K562 (cell line): ENCODE data around the gene PRKCE. TPM values are rescaled to one million over a fixed set of nuclear protein-coding genes. Genes with fewer than 3 reads are reported as not detected.

ENCODE experiments used
- ATAC-seq: fragments of 200-7000 bp; cut with Tn5 transposase; 3 replicates; pipeline ENCODE4 v1.9.1; 2020; ENCODE audit warnings: moderate library complexity
- BruUV-seq: library from RNA; stranded (reverse); fragments of 400-500 nt; replicated peaks from 2 replicates; lab custom pipeline; 2021; lab: Mats Ljungman, UMichigan
- CTCF ChIA-PET: fragments of 300-600 bp; formaldehyde crosslinking; extraction: SDS; loops from one replicate; lab custom pipeline; 2021; ENCODE audit warnings: low intra/inter-chr PET ratio; lab: Yijun Ruan, JAX
- POLR2A ChIA-PET: fragments of 300-600, 350-650 bp; sonication (Branson Sonifier 250); formaldehyde crosslinking; extraction: SDS; loops from one replicate; lab custom pipeline; 2021; ENCODE audit warnings: antibody characterized with exemption, inconsistent platforms; lab: Yijun Ruan, JAX
- DNase-seq, 4 experiments: peaks; one replicate each; pipeline versions ENCODE4 v3.0.0 to v3.0.0-alpha.2; 2011 to 2018; ENCODE audit warnings: low spot score in 3 of 4, mixed read lengths in 3 of 4; ENCODE audit errors: extremely low read depth in 1 of 4
- FAIRE-seq: peaks from 2 replicates; lab custom pipeline; 2011; peaks lifted over from hg19 to GRCh38; lab: Jason Lieb, UNC
- H2AFZ ChIP-seq: 2 replicates; pipeline ENCODE4 v1.6.0; 2011; ENCODE audit warnings: low read depth, low read length, control low read depth, inconsistent platforms
- H3K27ac ChIP-seq: fragments of 200-600 bp; 3 replicates; pipeline ENCODE4 v1.8.0; 2011; ENCODE audit warnings: low read depth, mild to moderate bottlenecking, control low read depth, inconsistent platforms, low read length, moderate library complexity, mixed read lengths; ENCODE audit errors: extremely low read depth
- H3K27me3 ChIP-seq, 2 experiments: fragments of 300-600 bp in 1 of 2; 2 replicates in 1 of 2; 3 replicates in 1 of 2; pipeline versions ENCODE4 v1.6.0 to v1.8.0; 2011; ENCODE audit warnings: inconsistent platforms in 2 of 2, low read length in 2 of 2, mild to moderate bottlenecking in 1 of 2, mixed read lengths in 1 of 2, moderate library complexity in 1 of 2; ENCODE audit not compliant: control insufficient read depth in 2 of 2, insufficient read depth in 2 of 2
- H3K36me3 ChIP-seq: fragments of 300-600 bp; 3 replicates; pipeline ENCODE4 v1.8.0; 2011; ENCODE audit warnings: mild to moderate bottlenecking, low read length, inconsistent platforms; ENCODE audit not compliant: control insufficient read depth, insufficient read depth
- H3K4me1 ChIP-seq, 2 experiments: fragments of 200-600 bp in 1 of 2; replicated peaks in 1 of 2; 2 replicates in 1 of 2; 3 replicates in 1 of 2; pipeline versions ENCODE4 v1.5.1 to v1.8.0; 2011; ENCODE audit warnings: inconsistent platforms in 2 of 2, low read length in 2 of 2, mild to moderate bottlenecking in 1 of 2, mixed read lengths in 1 of 2, moderate library complexity in 1 of 2; ENCODE audit not compliant: control insufficient read depth in 2 of 2, insufficient read depth in 2 of 2
- H3K4me2 ChIP-seq: 2 replicates; pipeline ENCODE4 v1.6.1; 2011; ENCODE audit warnings: low read length, control low read depth, inconsistent platforms, mixed read lengths; ENCODE audit not compliant: insufficient read depth
- H3K4me3 ChIP-seq: fragments of 200-600 bp; sonication (generic), shearing (Covaris generic); 2 replicates; pipeline ENCODE4 v1.5.1; 2016; ENCODE audit warnings: control low read depth, inconsistent platforms
- H3K79me2 ChIP-seq: fragments of 200-600 bp; 3 replicates; pipeline ENCODE4 v1.8.0; 2011; ENCODE audit warnings: low read length, inconsistent platforms; ENCODE audit not compliant: control insufficient read depth, insufficient read depth
- H3K9ac ChIP-seq, 2 experiments: 2 replicates each; pipeline versions ENCODE4 v1.6.0 to v1.6.1; 2011; ENCODE audit warnings: low read depth in 2 of 2, low read length in 2 of 2, control low read depth in 1 of 2, inconsistent platforms in 1 of 2, mild to moderate bottlenecking in 1 of 2, mixed read lengths in 1 of 2; ENCODE audit not compliant: insufficient read depth in 1 of 2
- H3K9me1 ChIP-seq: one replicate; pipeline ENCODE4 v1.6.0; 2011; ENCODE audit warnings: inconsistent platforms, mild to moderate bottlenecking, low read length, moderate library complexity; ENCODE audit not compliant: control insufficient read depth, insufficient read depth
- H3K9me3 ChIP-seq: replicated peaks from 2 replicates; pipeline ENCODE4 v1.5.1; 2011; ENCODE audit warnings: low read depth, low read length, inconsistent platforms; ENCODE audit not compliant: control insufficient read depth, insufficient read depth
- H4K20me1 ChIP-seq: replicated peaks from 2 replicates; pipeline ENCODE4 v1.6.1; 2011; ENCODE audit warnings: low read length, inconsistent platforms, mixed read lengths; ENCODE audit not compliant: control insufficient read depth, insufficient read depth
- EHMT2 ChIP-seq: fragments of 450-650 bp; IDR thresholded peaks from 2 replicates; pipeline ENCODE4 v1.6.1; 2018; ENCODE audit warnings: antibody characterized with exemption
- ELF2 ChIP-seq: fragments of 250-450 bp; sonication (Bioruptor Pico); IDR thresholded peaks from 2 replicates; pipeline ENCODE4 v1.5.0; 2021; ENCODE audit warnings: mild to moderate bottlenecking
- HOMEZ ChIP-seq: fragments of 250-450 bp; sonication (Bioruptor Pico); IDR thresholded peaks from 2 replicates; pipeline ENCODE4 v1.4.0; 2020; ENCODE audit warnings: mild to moderate bottlenecking, moderate library complexity
- IFI16 ChIP-seq: fragments of 250-450 bp; sonication (Bioruptor Pico); IDR thresholded peaks from 2 replicates; pipeline ENCODE4 v2.1.2; 2022; ENCODE audit warnings: mild to moderate bottlenecking, inconsistent platforms
- MAFK ChIP-seq: IDR thresholded peaks from 2 replicates; pipeline ENCODE4 v1.6.1; 2011; ENCODE audit warnings: low read length, improper control_type of control experiment
- MEF2A ChIP-seq: IDR thresholded peaks from 2 replicates; pipeline ENCODE4 v1.6.1; 2011; ENCODE audit warnings: low read depth, mild to moderate bottlenecking, low read length, moderate library complexity; ENCODE audit not compliant: control insufficient read depth
- PHB2 ChIP-seq: fragments of 450-650 bp; IDR thresholded peaks from 2 replicates; pipeline ENCODE4 v1.6.1; 2017; ENCODE audit warnings: low read depth
- POLR3G ChIP-seq: IDR thresholded peaks from 2 replicates; pipeline ENCODE4 v1.6.1; 2011; ENCODE audit not compliant: insufficient read length, insufficient replicate concordance; ENCODE audit errors: extremely low read depth
- USF2 ChIP-seq: sonication (generic); formaldehyde crosslinking; IDR thresholded peaks from 2 replicates; pipeline ENCODE4 v1.5.0; 2020; ENCODE audit warnings: missing genetic modification reagents
- ZNF3 ChIP-seq: fragments of 250-450 bp; sonication (Bioruptor Pico); IDR thresholded peaks from 2 replicates; pipeline ENCODE4 v1.5.0; 2021; ENCODE audit warnings: mild to moderate bottlenecking, moderate library complexity
- WGBS: fragments of 100-300 bp; shearing (Covaris generic); methylation state at CpG from one replicate; pipeline ENCODE4 v1.1.6; 2016; ENCODE audit warnings: low coverage, mixed read lengths; ENCODE audit not compliant: insufficient coverage; ENCODE audit errors: missing lambda C conversion rate; 5-methylcytosine and 5-hydroxymethylcytosine counted together
- in situ Hi-C: fragments of 300-500 bp; cut with MboI; formaldehyde crosslinking; loops from 4 replicates; pipeline ENCODE4 v1.15.0; 2018; ENCODE audit warnings: inconsistent platforms, mixed read lengths
- intact Hi-C: fragments of 100-400 bp; cut with micrococcal nuclease; formaldehyde crosslinking; loops from 2 replicates; pipeline ENCODE4 v1.14.2; 2022
- polyA plus RNA-seq, 8 experiments: library from polyadenylated mRNA; depleted of rRNA in 4 of 8; stranded (reverse) in 5 of 8; unstranded in 3 of 8; fragments of >200 nt; fragmentation: Nextera tagmentation in 2 of 8; fragmentation: Illumina TruSeq in 1 of 8; extraction: Ambion mirVana in 2 of 8; extraction: Trizol in 1 of 8; gene quantifications; 2 replicates each; pipeline versions ENCODE4 v1.2.1 to v1.2.3, GENCODE V29; 2011 to 2014; ENCODE audit warnings: inconsistent platforms in 1 of 8, missing spikeins in 1 of 8
- total RNA-seq, 7 experiments: library from RNA; depleted of rRNA in 6 of 7; stranded (reverse); fragments of >200 nt in 6 of 7; fragmentation: Illumina TruSeq in 2 of 7; extraction: Trizol in 2 of 7; gene quantifications; 2 replicates each; pipeline versions ENCODE4 v1.2.1 to v1.2.3, GENCODE V29; 2011 to 2021; ENCODE audit warnings: low replicate concordance in 1 of 7

Gene PRKCE
- total and polyA plus RNA-seq, 9 of the 15 experiments (the other 6 are each of a cell fraction or from before 2014, with no cell fraction given), result 0.06 to 1.0 (median 0.22) TPM; not detected in 1

GRCh38 chr2:46167924-46168323 is 516.4 kb downstream of the PRKCE start:
- POLR2A ChIA-PET, result interaction anchor here (0.5 kb wide), 1 partner anchor 109 kb away, joined by 3 read pairs; no protein-coding TSS in a partner anchor
- no peaks in the 10 kb centered on the region for H3K9me1 ChIP-seq

GRCh38 chr2:46169467-46169866 is 518.0 kb downstream of the PRKCE start:
- no peak for ATAC-seq
- no peaks in the 10 kb centered on the region for H3K79me2 ChIP-seq
- intact Hi-C loops, result no loop called here

More at GRCh38 chr2:46167924-46168323, 516.4 kb downstream of the PRKCE start:
- Histone ChIP-seq H3K36me3 (no peaks in the 10 kb centered on the region), H4K20me1 (no peaks in the 10 kb centered on the region; the same call in none of the 2 replicates)
- no peak for ATAC-seq
- FAIRE-seq, result no peak
- no TSS peak for BruUV-seq
- TF ChIP-seq EHMT2 (no peak), USF2 (CRISPR knock-in tag) (no peak)
- TF ChIP-seq, all 486 proteins: peak for 0
- no peak for DNase-seq
- H3K4me3 ChIP-seq, result no peak overlapping the region
- intact Hi-C loops, result no loop called here
- in situ Hi-C loops, result no loop called here
- no peak overlapping the region for H3K27ac ChIP-seq
- H3K9me3 ChIP-seq, result no peaks in the 10 kb centered on the region
- WGBS, result 7% methylated on average over 3 of the region's 3 CpGs
- CTCF ChIA-PET, result no interaction called here
- no peak overlapping the region for H3K4me2 ChIP-seq
- no peaks in the 10 kb centered on the region for H3K79me2 ChIP-seq
- no peak overlapping the region for H2AFZ ChIP-seq
- no peak overlapping the region for H3K9ac ChIP-seq
- peaks cover 16 to 61% of the 10 kb centered on the region in 2 experiments; a peak in 4 of 5 replicates for H3K27me3 ChIP-seq
- no peaks in the 10 kb centered on the region for H3K4me1 ChIP-seq

More at GRCh38 chr2:46169467-46169866, 518.0 kb downstream of the PRKCE start:
- no peak overlapping the region for H3K27ac ChIP-seq
- H3K36me3 ChIP-seq, result no peaks in the 10 kb centered on the region
- FAIRE-seq, result no peak
- ChIA-PET CTCF (no interaction called here), POLR2A (interaction anchor here (0.7 kb wide), 1 partner anchor 264 kb away, joined by 3 read pairs; no protein-coding TSS in a partner anchor)
- H3K4me3 ChIP-seq, result no peak overlapping the region
- H3K27me3 ChIP-seq, result peaks cover 13 to 47% of the 10 kb centered on the region in 2 experiments; a peak in 4 of 5 replicates
- H3K4me1 ChIP-seq, result peaks cover 0 to 2% of the 10 kb centered on the region in 2 experiments; a peak in 2 of 5 replicates
- no peak overlapping the region for H3K9ac ChIP-seq
- H3K9me3 ChIP-seq, result no peaks in the 10 kb centered on the region
- DNase-seq, result no peak
- TF ChIP-seq POLR3G, result no peak
- TF ChIP-seq MEF2A, result no peak
- TF ChIP-seq MAFK, result no peak
- TF ChIP-seq HOMEZ (CRISPR knock-in tag), result no peak
- no peak for TF ChIP-seq IFI16
- TF ChIP-seq PHB2, result no peak
- no peak for TF ChIP-seq ELF2
- no peak for TF ChIP-seq ZNF3 (CRISPR knock-in tag)
- TF ChIP-seq, all 486 proteins: peak for 0
- Histone ChIP-seq H3K9me1 (no peaks in the 10 kb centered on the region), H4K20me1 (no peaks in the 10 kb centered on the region; the same call in none of the 2 replicates), H3K4me2 (no peak overlapping the region), H2AFZ (no peak overlapping the region)
- in situ Hi-C loops, result no loop called here
- no TSS peak for BruUV-seq
- 3% methylated on average over 6 of the region's 6 CpGs for WGBS
